NCI-H1417 treated with DMSO at 0.1 percent for 48 hours (cell line): ENCODE results near the gene RPS5.
"Not testable (repeated sequence)": the region's sequence is repeated elsewhere in the genome, so short reads cannot be mapped to it uniquely, and the experiment has no call there.

ENCODE experiments used
- DNase-seq: peaks from one replicate; lab custom pipeline; 2025; lab: John Stamatoyannopoulos, UW

Gene RPS5

GRCh38 chr19:58385313-58385890, 1.7 kb upstream of the RPS5 start:
- no peak for DNase-seq

- DNase-seq, result no peak
Measured at GRCh38 chr19:58385891-58386575, 1.0 kb upstream of the RPS5 start.

- no peak for DNase-seq
Measured at GRCh38 chr19:58387338-58388174, 487 bp downstream of the RPS5 start.

GRCh38 chr19:58388175-58388526, 1.1 kb downstream of the RPS5 start:
- no peak for DNase-seq

- no peak for DNase-seq
Measured at GRCh38 chr19:58392945-58393724, 6.1 kb downstream of the RPS5 start.

GRCh38 chr19:58393725-58394033, 6.6 kb downstream of the RPS5 start:
- no peak for DNase-seq

GRCh38 chr19:58394821-58395219, 7.8 kb downstream of the RPS5 start:
- no peak for DNase-seq

GRCh38 chr19:58395220-58395978, 8.3 kb downstream of the RPS5 start, which contains the start of gene RNF225:
Gene RNF225 (plus strand): TSS chr19:58395656. CDS start chr19:58396090, 434 bp downstream.
- no peak for DNase-seq

GRCh38 chr19:58395979-58396627, 9.0 kb downstream of the RPS5 start:
- no peak for DNase-seq

GRCh38 chr19:58396691-58397532, 9.8 kb downstream of the RPS5 start:
- DNase-seq, result no peak

- DNase-seq, result no peak
Measured at GRCh38 chr19:58397533-58398037, 10.5 kb downstream of the RPS5 start.

GRCh38 chr19:58398087-58398486, 11.0 kb downstream of the RPS5 start:
- DNase-seq, result no peak

- DNase-seq, result no peak
Measured at GRCh38 chr19:58398545-58398944, 11.5 kb downstream of the RPS5 start.

- no peak for DNase-seq
Measured at GRCh38 chr19:58399903-58400302, 12.8 kb downstream of the RPS5 start.

- DNase-seq, result no peak
Measured at GRCh38 chr19:58400316-58400915, 13.3 kb downstream of the RPS5 start.

- peak; percentile 94 for DNase-seq
Measured at GRCh38 chr19:58400916-58401839, 14.1 kb downstream of the RPS5 start.

GRCh38 chr19:58401840-58402421, 14.9 kb downstream of the RPS5 start:
- no peak for DNase-seq

- not testable (repeated sequence) for DNase-seq
Measured at GRCh38 chr19:58403920-58404478, 16.9 kb downstream of the RPS5 start.
